ENCODE data around the gene JHY.

DNA sequence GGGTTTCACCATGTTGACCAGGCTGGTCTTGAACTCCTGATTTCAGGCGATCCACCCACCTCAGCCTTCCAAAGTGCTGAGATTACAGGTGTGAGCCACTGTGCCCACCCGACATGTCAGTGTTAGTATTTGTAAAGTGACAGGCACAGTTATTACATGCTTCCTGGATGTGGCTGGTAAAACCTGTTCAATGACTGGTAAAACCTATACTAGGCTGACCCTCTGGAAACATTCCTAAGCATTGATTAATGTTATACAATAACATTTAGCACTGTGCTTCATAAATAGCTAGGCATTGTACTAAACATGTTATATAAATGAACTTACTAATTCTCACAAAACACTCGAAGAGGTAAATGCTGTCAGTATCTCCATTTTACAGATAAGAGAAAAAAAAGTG is 20.9 kb upstream of the JHY start:
- TF ChIP-seq, protein P1, sequence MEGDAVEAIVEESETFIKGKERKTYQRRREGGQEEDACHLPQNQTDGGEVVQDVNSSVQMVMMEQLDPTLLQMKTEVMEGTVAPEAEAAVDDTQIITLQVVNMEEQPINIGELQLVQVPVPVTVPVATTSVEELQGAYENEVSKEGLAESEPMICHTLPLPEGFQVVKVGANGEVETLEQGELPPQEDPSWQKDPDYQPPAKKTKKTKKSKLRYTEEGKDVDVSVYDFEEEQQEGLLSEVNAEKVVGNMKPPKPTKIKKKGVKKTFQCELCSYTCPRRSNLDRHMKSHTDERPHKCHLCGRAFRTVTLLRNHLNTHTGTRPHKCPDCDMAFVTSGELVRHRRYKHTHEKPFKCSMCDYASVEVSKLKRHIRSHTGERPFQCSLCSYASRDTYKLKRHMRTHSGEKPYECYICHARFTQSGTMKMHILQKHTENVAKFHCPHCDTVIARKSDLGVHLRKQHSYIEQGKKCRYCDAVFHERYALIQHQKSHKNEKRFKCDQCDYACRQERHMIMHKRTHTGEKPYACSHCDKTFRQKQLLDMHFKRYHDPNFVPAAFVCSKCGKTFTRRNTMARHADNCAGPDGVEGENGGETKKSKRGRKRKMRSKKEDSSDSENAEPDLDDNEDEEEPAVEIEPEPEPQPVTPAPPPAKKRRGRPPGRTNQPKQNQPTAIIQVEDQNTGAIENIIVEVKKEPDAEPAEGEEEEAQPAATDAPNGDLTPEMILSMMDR (IDR thresholded peaks at IDR 0.05; ENCODE audit: low read depth, low read length) = no peak
- TF ChIP-seq EZH2phosphoT487 (IDR thresholded peaks at IDR 0.05; ENCODE audit: low read depth) = 0 out of 2 replicates have a peak, but pooled peaks have one; percentile 14
